H9 (cell line): ENCODE results near the gene RNF13. TPM values are rescaled to one million over a fixed set of nuclear protein-coding genes. Genes with fewer than 3 reads are reported as not detected.

Experiments used
- DNase-seq: peaks from one replicate; pipeline ENCODE4 v3.0.0-alpha.2; 2017
- H2AFZ ChIP-seq: one replicate; pipeline ENCODE4 v1.6.1; 2013; ENCODE audit warnings: mild to moderate bottlenecking, low read length, control low read depth, moderate library complexity
- H2AK5ac ChIP-seq: 2 replicates; pipeline ENCODE4 v1.6.1; 2013; ENCODE audit warnings: low read length, control low read depth, mixed read lengths; ENCODE audit not compliant: insufficient read length
- H2BK120ac ChIP-seq: one replicate; pipeline ENCODE4 v1.6.1; 2013; ENCODE audit warnings: low read depth, mild to moderate bottlenecking, low read length, control low read depth, inconsistent platforms; ENCODE audit not compliant: poor library complexity, severe bottlenecking
- H2BK12ac ChIP-seq: 2 replicates; pipeline ENCODE4 v1.6.1; 2013; ENCODE audit warnings: low read length, control low read depth, mixed read lengths, low read depth; ENCODE audit not compliant: insufficient read length
- H2BK15ac ChIP-seq: 2 replicates; pipeline ENCODE4 v1.6.1; 2013; ENCODE audit warnings: low read depth, low read length, control low read depth
- H2BK20ac ChIP-seq: one replicate; pipeline ENCODE4 v1.6.1; 2013; ENCODE audit warnings: low read depth, mild to moderate bottlenecking, low read length, control low read depth, inconsistent platforms; ENCODE audit not compliant: poor library complexity, severe bottlenecking
- H2BK5ac ChIP-seq: 2 replicates; pipeline ENCODE4 v1.6.1; 2013; ENCODE audit warnings: low read length, control low read depth, mixed read lengths; ENCODE audit not compliant: insufficient read length
- H3K14ac ChIP-seq: 2 replicates; pipeline ENCODE4 v1.6.1; 2013; ENCODE audit warnings: low read length, control low read depth; ENCODE audit not compliant: insufficient read depth
- H3K18ac ChIP-seq: 2 replicates; pipeline ENCODE4 v1.6.1; 2013; ENCODE audit warnings: low read depth, mild to moderate bottlenecking, mixed read lengths, low read length, control low read depth; ENCODE audit not compliant: insufficient read length
- H3K23ac ChIP-seq: 2 replicates; pipeline ENCODE4 v1.6.1; 2013; ENCODE audit warnings: low read length, control low read depth, mixed read lengths, low read depth; ENCODE audit not compliant: insufficient read length
- H3K23me2 ChIP-seq: 2 replicates; pipeline ENCODE4 v1.6.1; 2013; ENCODE audit warnings: low read depth, mild to moderate bottlenecking, mixed read lengths, low read length, control low read depth; ENCODE audit not compliant: insufficient read length, poor library complexity, severe bottlenecking
- H3K27ac ChIP-seq: 2 replicates; pipeline ENCODE4 v1.5.1; 2013; ENCODE audit warnings: low read length, control low read depth, mixed read lengths, low read depth; ENCODE audit not compliant: insufficient read length
- H3K27me3 ChIP-seq: 2 replicates; pipeline ENCODE4 v1.6.1; 2013; ENCODE audit warnings: low read length, control low read depth, inconsistent platforms; ENCODE audit not compliant: insufficient read depth
- H3K4ac ChIP-seq: 2 replicates; pipeline ENCODE4 v1.6.1; 2013; ENCODE audit warnings: low read depth, mild to moderate bottlenecking, control low read depth, inconsistent platforms, low read length, moderate library complexity
- H3K4me1 ChIP-seq: 2 replicates; pipeline ENCODE4 v1.6.1; 2013; ENCODE audit warnings: low read length, control low read depth, inconsistent platforms; ENCODE audit not compliant: insufficient read depth
- H3K4me2 ChIP-seq: 2 replicates; pipeline ENCODE4 v1.6.1; 2013; ENCODE audit warnings: low read length, control low read depth, mixed read lengths; ENCODE audit not compliant: insufficient read length, insufficient read depth
- H3K56ac ChIP-seq: 2 replicates; pipeline ENCODE4 v1.6.1; 2013; ENCODE audit warnings: low read depth, mild to moderate bottlenecking, mixed read lengths, low read length, control low read depth; ENCODE audit not compliant: insufficient read length
- H3K79me1 ChIP-seq: 2 replicates; pipeline ENCODE4 v1.6.1; 2013; ENCODE audit warnings: low read depth, mild to moderate bottlenecking, moderate library complexity, low read length, control low read depth, inconsistent platforms; ENCODE audit not compliant: insufficient read depth, poor library complexity, severe bottlenecking
- H3K79me2 ChIP-seq: 2 replicates; pipeline ENCODE4 v1.6.1; 2013; ENCODE audit warnings: low read length, control low read depth, inconsistent platforms; ENCODE audit not compliant: insufficient read depth
- H3K9ac ChIP-seq: 2 replicates; pipeline ENCODE4 v1.6.1; 2013; ENCODE audit warnings: low read length, control low read depth, mixed read lengths; ENCODE audit not compliant: insufficient read length; ENCODE audit errors: extremely low read depth
- H3K9me3 ChIP-seq: one replicate; pipeline ENCODE4 v1.6.1; 2013; ENCODE audit warnings: low read depth, low read length, inconsistent platforms; ENCODE audit not compliant: control insufficient read depth
- H3T11ph ChIP-seq: one replicate; pipeline ENCODE4 v1.6.1; 2013; ENCODE audit warnings: mild to moderate bottlenecking, low read length, control low read depth, inconsistent platforms
- H4K20me1 ChIP-seq: one replicate; pipeline ENCODE4 v1.6.1; 2013; ENCODE audit not compliant: control insufficient read depth, insufficient read length, insufficient read depth
- H4K5ac ChIP-seq: 2 replicates; pipeline ENCODE4 v1.6.1; 2013; ENCODE audit warnings: low read depth, mild to moderate bottlenecking, mixed read lengths, low read length, control low read depth; ENCODE audit not compliant: insufficient read length
- H4K8ac ChIP-seq: replicated peaks from 2 replicates; pipeline ENCODE4 v1.6.1; 2013; ENCODE audit warnings: low read length, control low read depth, mixed read lengths, low read depth; ENCODE audit not compliant: insufficient read length
- H4K91ac ChIP-seq: 2 replicates; pipeline ENCODE4 v1.6.1; 2013; ENCODE audit warnings: low read depth, mild to moderate bottlenecking, moderate library complexity, mixed read lengths, low read length, control low read depth; ENCODE audit not compliant: insufficient read length
- H3K27ac Mint-ChIP-seq, 3 experiments: 2 replicates in 2 of 3; 3 replicates in 1 of 3; pipeline ENCODE4 v1.8.0; 2020 to 2021; ENCODE audit warnings: mixed read lengths in 3 of 3, mild to moderate bottlenecking in 1 of 3, moderate library complexity in 1 of 3
- H3K27me3 Mint-ChIP-seq: 2 replicates; pipeline ENCODE4 v1.8.0; 2021; ENCODE audit warnings: low read depth, mild to moderate bottlenecking, moderate library complexity, mixed read lengths
- H3K36me3 Mint-ChIP-seq, 3 experiments: 2 replicates in 2 of 3; 3 replicates in 1 of 3; pipeline ENCODE4 v1.8.0; 2020 to 2021; ENCODE audit warnings: low read depth in 3 of 3, mixed read lengths in 3 of 3; ENCODE audit not compliant: insufficient read depth in 1 of 3
- H3K4me1 Mint-ChIP-seq, 2 experiments: 2 replicates each; pipeline ENCODE4 v1.8.0; 2020; ENCODE audit warnings: mixed read lengths in 2 of 2
- H3K4me3 Mint-ChIP-seq, 2 experiments: 2 replicates in 1 of 2; 3 replicates in 1 of 2; pipeline ENCODE4 v1.8.0; 2020 to 2021; ENCODE audit warnings: mild to moderate bottlenecking in 2 of 2, mixed read lengths in 2 of 2, moderate library complexity in 1 of 2
- H3K9me3 Mint-ChIP-seq, 2 experiments: 2 replicates in 1 of 2; 3 replicates in 1 of 2; pipeline ENCODE4 v1.8.0; 2020; ENCODE audit warnings: mild to moderate bottlenecking in 2 of 2, mixed read lengths in 2 of 2, moderate library complexity in 1 of 2
- WGBS: extraction: QIAGEN DNeasy Blood & Tissue Kit; methylation state at CpG from one replicate; pipeline ENCODE4 v1.1.7; 2013; ENCODE audit warnings: missing lambda C conversion rate, low lambda C conversion rate, mixed read lengths; ENCODE audit not compliant: insufficient read length; ENCODE audit errors: extremely low coverage; 5-methylcytosine and 5-hydroxymethylcytosine counted together
- total RNA-seq: library from RNA; stranded (reverse); gene quantifications from 2 replicates; pipeline ENCODE4 v1.2.1, GENCODE V29; 2021
- TF ChIP-seq, protein P1 (sequence below): fragments of 200-600 bp; sonication (generic); conservative IDR thresholded peaks from 3 replicates; pipeline ENCODE4 v1.8.0; 2021; ENCODE audit warnings: antibody characterized with exemption, mild to moderate bottlenecking

The RNF13 gene
- total RNA-seq, 1 experiment from 2014 or later: 23.4 TPM

DNA sequence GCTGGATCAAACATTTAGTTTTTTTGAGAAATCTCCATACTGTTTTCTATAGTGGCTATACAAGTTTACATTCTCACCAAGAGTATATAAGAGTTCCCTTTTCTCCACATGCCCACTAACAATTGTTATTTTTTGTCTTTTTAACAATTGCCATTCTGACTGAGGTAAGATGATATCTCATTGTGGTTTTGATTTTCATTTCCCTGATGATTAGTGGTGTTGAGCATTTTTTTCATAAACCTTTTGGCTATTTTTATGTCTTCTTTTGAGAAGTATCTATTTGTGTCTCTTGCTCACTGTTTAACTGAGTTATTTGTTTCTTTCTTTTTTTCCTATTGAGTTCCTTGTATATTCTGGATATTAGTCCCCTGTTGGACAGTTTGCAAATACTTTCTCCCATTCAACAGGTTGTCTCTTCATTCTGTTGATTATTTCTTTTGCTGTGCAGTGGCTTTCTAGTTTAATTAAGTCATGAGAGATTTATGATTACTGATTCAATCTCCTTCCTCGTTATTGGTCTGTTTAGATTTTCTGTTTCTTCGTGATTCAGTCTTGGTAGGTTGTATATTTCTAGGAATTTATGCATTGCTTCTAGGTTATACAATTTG is 6.7 kb upstream of the RNF13 start:
- H3K4me2 ChIP-seq: no peak overlapping the region
- no peaks in the 10 kb centered on the region for H3K27me3 ChIP-seq
- H3K56ac ChIP-seq: no peak overlapping the region
- no peak overlapping the region for H3K18ac ChIP-seq
- H3K27ac ChIP-seq: no peak overlapping the region
- H3K9ac ChIP-seq: no peak overlapping the region
- H2BK20ac ChIP-seq: no peak overlapping the region
- 0 out of 4 replicates have a peak, but pooled peaks cover 0 to 2% of the 10 kb centered on the region in 2 experiments for H3K4me1 Mint-ChIP-seq
- WGBS: no CpG with 5 or more reads among the region's 2 CpGs
- no peaks in the 10 kb centered on the region for H3K79me1 ChIP-seq
- no peak overlapping the region for H3K4ac ChIP-seq
- H3K9me3 Mint-ChIP-seq: no peaks in the 10 kb centered on the region; a peak in 2 of 5 replicates
- no peak overlapping the region for H2AK5ac ChIP-seq
- H4K20me1 ChIP-seq: no peaks in the 10 kb centered on the region
- no peak overlapping the region for H3K4me3 Mint-ChIP-seq
- H3K36me3 Mint-ChIP-seq: no peaks in the 10 kb centered on the region
- no peak overlapping the region for H2BK15ac ChIP-seq
- no peaks in the 10 kb centered on the region for H3K9me3 ChIP-seq
- no peak overlapping the region for H2BK12ac ChIP-seq
- TF ChIP-seq, protein P1, sequence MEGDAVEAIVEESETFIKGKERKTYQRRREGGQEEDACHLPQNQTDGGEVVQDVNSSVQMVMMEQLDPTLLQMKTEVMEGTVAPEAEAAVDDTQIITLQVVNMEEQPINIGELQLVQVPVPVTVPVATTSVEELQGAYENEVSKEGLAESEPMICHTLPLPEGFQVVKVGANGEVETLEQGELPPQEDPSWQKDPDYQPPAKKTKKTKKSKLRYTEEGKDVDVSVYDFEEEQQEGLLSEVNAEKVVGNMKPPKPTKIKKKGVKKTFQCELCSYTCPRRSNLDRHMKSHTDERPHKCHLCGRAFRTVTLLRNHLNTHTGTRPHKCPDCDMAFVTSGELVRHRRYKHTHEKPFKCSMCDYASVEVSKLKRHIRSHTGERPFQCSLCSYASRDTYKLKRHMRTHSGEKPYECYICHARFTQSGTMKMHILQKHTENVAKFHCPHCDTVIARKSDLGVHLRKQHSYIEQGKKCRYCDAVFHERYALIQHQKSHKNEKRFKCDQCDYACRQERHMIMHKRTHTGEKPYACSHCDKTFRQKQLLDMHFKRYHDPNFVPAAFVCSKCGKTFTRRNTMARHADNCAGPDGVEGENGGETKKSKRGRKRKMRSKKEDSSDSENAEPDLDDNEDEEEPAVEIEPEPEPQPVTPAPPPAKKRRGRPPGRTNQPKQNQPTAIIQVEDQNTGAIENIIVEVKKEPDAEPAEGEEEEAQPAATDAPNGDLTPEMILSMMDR: no peak
- H2AFZ ChIP-seq: no peak overlapping the region
- no peak overlapping the region for H2BK120ac ChIP-seq
- no peak overlapping the region for H3K23ac ChIP-seq
- no peak overlapping the region for H2BK5ac ChIP-seq
- H3K4me1 ChIP-seq: no peaks in the 10 kb centered on the region
- H3K23me2 ChIP-seq: no peaks in the 10 kb centered on the region
- H4K91ac ChIP-seq: no peak overlapping the region
- no peak overlapping the region for H3K14ac ChIP-seq
- DNase-seq: no peak
- no peak overlapping the region; a peak in 1 of 7 replicates for H3K27ac Mint-ChIP-seq
- H3T11ph ChIP-seq: no peak overlapping the region
- H3K27me3 Mint-ChIP-seq: no peaks in the 10 kb centered on the region; the same call in none of the 2 replicates
- no peaks in the 10 kb centered on the region for H3K79me2 ChIP-seq
- no peak overlapping the region for H4K8ac ChIP-seq
- H4K5ac ChIP-seq: no peak overlapping the region
